Frontal cortex (tissue), 4 donors: ENCODE measurements around the gene PCCA. TPM values are rescaled to one million over a fixed set of nuclear protein-coding genes. Genes with fewer than 3 reads are reported as not detected.
A peak's percentile ranks its signal among the peaks of the same experiment; 100 is the strongest.
"Not testable (repeated sequence)": the region's sequence is repeated elsewhere in the genome, so short reads cannot be mapped to it uniquely, and the experiment has no call there.

ENCODE experiments used
- DNase-seq, 2 donors: peaks; one replicate each; pipeline ENCODE4 v3.0.0; 2012; ENCODE audit warnings: low spot score in 2 of 2
- FAIRE-seq: peaks from 2 replicates; lab custom pipeline; 2012; peaks lifted over from hg19 to GRCh38; lab: Jason Lieb, UNC
- total RNA-seq: library from RNA; depleted of rRNA; stranded (reverse); fragments of >200 nt; gene quantifications from one replicate; pipeline ENCODE4 v1.2.3, GENCODE V29; 2014
- donor health status: control.
- donor health status: control.
- donor health status: control.

The PCCA gene
- total RNA-seq, 1 donor from 2014 or later = 413 TPM

GRCh38 chr13:100387416-100387815, 298.5 kb downstream of the PCCA start:
- DNase-seq (no peak), FAIRE-seq (no peak)

DNA sequence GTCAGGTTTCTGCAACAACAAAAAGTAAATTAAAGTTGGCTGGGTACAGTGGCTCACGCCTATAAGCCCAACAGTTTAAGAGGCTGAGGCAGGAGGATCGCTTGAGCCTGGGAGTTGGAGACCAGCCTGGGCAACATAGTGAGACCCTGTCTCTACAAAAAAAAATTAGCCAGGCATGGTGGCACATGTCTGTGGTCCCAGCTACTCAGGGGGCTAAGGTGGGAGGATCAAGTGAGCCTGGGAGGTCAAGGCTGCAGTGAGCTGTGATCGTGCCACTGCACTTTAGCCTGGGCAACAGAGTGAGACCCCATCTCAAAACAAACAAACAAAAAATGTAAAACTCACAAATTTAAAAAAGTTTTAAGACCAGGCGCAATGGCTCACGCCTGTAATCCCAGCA, 299.3 kb downstream of the PCCA start:
- FAIRE-seq, DNase-seq: not testable (repeated sequence)

DNA sequence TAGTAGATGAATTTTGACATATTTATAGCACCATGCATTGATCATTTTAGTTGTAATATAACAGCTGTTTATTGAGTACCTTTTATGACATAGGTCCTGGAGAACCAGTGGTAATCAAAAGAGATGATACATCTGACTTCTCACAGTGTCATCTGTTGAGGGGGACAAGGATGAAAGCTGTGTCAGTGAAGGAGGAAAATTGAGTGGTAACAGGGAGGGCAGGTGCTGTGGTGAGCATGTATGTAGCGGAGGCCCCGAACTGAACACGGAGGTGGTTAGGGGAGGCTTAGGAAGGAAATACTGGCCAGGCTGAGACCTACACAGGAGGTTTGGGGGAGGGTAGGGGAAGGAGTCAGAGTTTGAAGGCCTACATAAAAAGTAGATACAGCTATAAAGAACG, 300.0 kb downstream of the PCCA start:
- no peak for FAIRE-seq
- DNase-seq = no peak

- FAIRE-seq (no peak), DNase-seq (no peak)
These were observed 300.7 kb downstream of the PCCA start for GRCh38 chr13:100389617-100390016.

DNA sequence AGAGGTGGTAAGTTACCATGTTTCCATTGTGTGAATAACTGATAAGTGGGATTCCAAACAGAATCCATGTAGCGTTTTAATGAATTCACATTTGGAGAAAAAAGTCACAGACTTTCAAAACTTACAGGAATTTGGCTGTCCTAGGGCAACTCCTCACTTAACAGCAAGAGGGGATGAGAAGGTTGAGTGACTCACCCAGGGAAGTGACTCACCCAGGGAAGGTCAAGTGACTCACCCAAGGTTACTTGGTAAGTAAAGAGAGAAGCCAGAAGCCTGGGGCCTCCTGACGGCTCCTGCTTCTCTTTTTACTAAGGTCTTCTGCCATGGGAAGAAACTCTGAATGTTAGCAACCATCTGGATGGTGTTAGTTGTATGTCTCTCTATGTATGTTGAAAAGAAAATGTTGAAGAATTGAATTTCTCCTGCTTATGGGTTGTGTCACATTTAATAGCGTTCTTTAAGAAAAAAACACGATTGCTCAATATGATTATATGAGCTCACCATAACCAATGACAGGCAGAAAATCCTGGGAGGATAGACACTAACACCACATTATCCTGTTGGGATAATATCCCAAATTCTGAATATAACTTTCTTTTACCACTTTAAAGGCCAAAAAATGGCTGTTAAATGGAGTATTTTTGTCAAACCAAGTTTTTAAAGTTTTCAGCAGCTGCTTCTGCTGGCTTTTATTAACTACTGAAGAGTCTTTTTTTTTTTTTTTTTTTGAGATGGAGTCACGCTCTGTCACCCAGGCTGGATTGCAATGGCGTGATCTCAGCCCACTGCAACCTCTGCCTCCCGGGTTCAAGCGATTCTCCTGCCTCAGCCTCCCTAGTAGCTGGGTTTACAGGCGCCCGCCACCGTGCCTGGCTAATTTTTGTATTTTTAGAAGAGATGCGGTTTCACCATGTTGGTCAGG, 304.1 kb downstream of the PCCA start:
- FAIRE-seq = no peak
- DNase-seq = peak in 1 of 2 donors; percentile 34

DNA sequence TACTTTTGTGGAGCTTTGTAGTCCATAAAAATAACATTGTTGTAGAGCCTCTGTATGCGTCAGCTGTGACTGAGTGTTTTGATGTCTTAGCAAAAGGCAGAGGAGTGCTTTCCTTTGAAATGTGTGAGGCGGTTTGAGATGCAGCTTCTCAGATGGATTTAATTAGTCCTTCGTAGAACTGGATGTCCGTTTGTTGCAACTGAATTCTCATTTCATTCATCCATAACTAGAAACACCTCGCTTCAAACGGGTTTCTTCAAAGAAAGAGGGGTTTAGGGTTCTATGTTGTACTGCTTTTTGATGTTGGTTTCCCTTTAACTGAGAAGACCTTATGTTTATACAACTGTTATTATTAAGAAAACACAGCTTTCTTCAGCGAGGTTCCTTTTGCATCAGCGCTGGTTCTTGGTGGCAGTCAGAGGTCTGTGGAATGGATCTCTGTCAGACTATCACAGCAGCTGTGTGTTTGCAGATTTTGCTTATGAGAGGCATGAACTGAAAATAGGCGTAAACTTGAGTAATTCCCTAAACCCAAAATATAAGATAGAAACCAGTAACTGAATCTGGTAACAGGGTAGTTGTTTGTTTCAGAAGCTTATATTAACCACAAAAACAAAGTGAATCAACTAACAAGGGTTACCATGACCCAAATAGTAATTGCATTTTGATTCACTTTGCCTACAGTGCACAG, 305.3 kb downstream of the PCCA start:
- no peak for DNase-seq
- no peak for FAIRE-seq

DNA sequence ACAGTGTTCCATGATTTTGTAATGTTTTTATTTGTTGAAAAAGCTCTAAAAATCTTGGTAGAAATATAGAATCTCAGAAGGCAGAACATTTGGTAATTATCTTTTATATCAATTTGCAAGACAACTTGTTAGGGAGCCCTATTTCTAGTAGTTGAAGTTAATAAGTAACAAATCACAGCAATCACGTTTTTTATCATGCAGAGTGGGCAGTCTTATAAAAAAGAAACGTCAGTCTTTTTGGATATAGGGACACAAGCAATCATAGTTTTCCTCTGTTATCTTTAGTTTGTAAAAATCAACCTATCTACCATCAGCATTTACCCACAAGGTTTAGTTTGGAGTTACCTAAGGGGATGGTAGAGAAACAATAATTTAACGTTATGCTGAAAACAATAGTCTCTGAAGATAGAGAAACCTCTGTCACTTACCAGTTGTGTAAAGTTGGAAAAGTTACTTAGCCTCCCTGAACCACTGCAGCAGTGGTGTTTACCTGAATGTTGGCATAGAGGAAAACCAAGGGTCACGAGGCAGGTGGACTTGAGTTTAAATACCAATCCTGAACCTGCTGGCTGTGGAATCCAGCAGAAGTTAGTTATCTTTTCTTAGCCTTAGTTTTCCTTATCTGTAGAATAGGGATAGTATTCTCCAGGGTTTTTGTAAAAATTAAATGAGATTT, 306.9 kb downstream of the PCCA start:
- FAIRE-seq = no peak

DNA sequence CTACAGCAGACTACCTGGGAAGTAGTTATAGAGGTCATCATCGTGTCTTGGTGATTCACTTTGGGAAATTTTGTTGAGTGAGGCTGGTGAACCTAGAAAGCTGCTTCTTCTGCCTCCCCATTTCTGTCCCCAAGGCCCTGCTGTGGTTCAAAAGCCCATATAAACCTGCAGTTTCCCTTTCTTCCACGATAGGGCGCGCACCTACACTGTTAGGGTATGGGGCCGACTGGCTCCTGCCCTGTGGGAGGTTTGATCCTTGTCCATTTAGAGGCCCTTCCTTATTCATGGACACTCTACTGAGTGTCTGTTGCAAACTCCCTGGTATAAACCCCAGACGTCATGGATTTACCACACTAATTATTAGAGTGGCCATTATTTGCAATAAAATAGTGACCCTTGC, 307.9 kb downstream of the PCCA start:
- no peak for FAIRE-seq
- DNase-seq = no peak

More for the DNA sequence above, 306.9 kb downstream of the PCCA start:
- DNase-seq = no peak

- FAIRE-seq = no peak
- no peak for DNase-seq
These were observed 308.7 kb downstream of the PCCA start for GRCh38 chr13:100397627-100398026.

DNA sequence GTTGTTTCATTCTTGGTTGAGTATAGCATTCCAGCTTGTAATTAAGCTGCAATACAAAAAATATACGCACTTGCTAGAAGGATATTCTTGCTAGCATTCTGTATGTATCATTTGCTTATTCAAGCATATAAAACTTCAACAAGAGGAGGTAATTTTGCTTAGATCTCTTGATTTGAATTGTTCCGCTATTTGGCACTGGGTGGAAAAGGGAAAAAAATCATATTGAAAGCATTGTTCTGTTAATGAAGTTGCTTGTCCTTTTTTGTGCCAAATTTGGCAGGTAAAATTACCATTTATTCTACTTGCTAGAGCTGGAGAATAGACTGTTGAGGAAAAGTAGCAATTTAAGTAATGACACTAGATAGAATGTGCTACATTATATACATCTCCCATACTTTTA, 309.5 kb downstream of the PCCA start:
- FAIRE-seq (no peak), DNase-seq (no peak)

DNA sequence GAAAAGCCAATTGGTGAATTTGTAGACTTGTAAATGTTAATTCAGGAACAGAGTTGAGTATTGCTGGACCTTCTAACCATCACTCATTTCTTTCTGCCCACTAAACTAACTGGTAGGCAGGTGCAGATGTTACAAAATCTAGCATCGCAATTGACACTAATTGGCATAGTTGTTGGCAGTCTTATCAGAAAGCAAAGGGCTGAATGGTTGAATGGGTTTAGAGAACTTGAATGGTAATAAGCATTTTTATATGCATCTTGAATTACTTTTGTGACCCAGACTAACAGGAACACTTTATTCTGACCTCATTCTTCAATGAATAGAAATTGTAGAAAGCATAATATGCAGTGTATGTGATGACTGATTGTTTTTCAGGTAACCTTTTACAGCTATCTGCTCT, 310.6 kb downstream of the PCCA start:
- FAIRE-seq (no peak), DNase-seq (no peak)

- FAIRE-seq = no peak
- no peak for DNase-seq
These were observed 314.8 kb downstream of the PCCA start for GRCh38 chr13:100403675-100404074.

GRCh38 chr13:100409132-100409531, 320.2 kb downstream of the PCCA start:
- no peak for DNase-seq
- no peak for FAIRE-seq

DNA sequence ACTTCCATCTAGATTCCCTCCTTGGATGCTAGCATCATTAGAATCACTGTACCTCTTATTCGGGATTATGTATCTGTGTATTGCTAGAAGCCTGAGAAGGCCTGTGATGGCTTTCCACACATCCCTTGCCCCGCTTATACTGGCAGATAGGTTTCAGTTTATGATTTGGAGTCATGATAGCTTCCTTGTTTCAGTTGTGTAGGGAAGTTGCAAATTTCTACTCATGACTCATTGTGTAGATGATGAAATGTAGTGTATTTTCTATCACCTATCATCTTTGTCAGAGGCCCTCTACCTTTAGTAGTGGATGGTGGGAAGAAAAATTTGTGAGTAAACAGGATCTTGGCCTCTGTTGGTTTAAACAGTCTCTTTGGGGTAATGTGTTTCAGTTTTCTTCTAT, 334.5 kb downstream of the PCCA start:
- FAIRE-seq (no peak), DNase-seq (peak in 1 of 2 donors; percentile 10)

GRCh38 chr13:100428986-100429385, 340.1 kb downstream of the PCCA start:
- DNase-seq (peak in 1 of 2 donors; percentile 20), FAIRE-seq (no peak)

- DNase-seq (no peak), FAIRE-seq (no peak)
These were observed 343.7 kb downstream of the PCCA start for GRCh38 chr13:100432611-100433010.

GRCh38 chr13:100433475-100433874, 344.6 kb downstream of the PCCA start:
- no peak for FAIRE-seq
- no peak for DNase-seq

DNA sequence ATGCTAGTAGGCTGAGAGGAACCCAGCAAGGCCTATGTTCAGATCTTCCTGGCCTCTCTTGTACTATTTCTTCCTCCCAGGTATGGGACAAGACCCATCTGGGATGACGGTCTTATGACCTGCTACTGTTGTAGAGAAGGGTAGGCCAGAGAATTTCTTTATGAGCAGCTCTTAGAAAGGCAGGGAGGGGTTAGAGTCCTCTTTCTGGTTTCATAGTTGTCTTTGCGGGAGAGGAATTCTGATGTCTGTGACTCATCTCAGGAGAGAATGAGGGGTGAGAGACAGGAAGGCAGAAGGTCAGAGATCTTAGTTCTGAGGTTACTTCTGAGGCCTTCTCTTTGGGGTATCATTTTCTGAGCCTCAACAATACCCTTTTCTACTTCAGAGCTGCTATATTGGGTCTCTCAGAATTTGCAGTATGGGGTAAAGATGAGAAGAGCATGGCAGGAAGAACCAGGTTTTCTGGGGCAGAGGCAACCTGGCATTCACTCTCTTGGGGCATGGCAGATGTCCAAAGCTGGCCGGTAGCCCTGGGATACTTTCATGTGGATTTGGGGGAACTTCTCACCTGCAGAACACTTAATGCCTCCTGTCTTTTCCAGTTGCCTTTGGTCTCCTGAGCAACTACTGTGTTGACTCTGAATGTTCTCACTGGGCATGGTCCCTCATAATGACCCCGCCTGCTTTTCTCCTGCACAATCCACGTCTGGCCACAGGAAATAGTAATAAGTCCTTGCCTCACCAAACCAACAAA, 345.3 kb downstream of the PCCA start:
- FAIRE-seq (no peak), DNase-seq (no peak)

GRCh38 chr13:100436099-100436498, 347.2 kb downstream of the PCCA start:
- FAIRE-seq (no peak), DNase-seq (no peak)
